Limb (tissue), 2 donors: Measurements from ENCODE around the gene SORCS3.
A peak's percentile ranks its signal among the peaks of the same experiment; 100 is the strongest.

Experiments
- DNase-seq, 2 donors: peaks; one replicate each; pipeline ENCODE4 v3.0.0-alpha.2; 2016; ENCODE audit errors: extremely low spot score in 2 of 2

Gene SORCS3

GRCh38 chr10:104834580-104834979, 193.5 kb downstream of the SORCS3 start:
- DNase-seq = no peak

GRCh38 chr10:104835422-104835821, 194.3 kb downstream of the SORCS3 start:
- no peak for DNase-seq

GRCh38 chr10:104842704-104843103, 201.6 kb downstream of the SORCS3 start:
- DNase-seq = no peak

DNA sequence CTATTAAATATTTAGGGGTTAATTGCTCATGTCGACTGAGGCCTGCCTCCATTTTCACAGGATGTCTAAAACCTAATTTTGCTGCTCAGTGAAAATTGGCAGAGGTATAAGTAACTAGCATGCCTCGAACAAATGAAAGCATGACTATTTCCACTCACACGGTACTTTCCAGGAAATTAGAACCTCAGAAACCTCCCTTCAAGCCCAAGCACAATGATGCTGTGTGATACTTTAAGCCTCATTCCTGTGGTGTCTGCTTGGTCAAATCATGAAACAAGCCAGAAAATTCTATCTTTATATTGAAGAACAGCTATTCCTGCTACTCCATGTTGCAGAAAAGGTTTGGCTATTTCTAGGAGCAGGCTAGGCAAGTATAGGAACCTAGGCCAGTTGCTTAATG, 203.0 kb downstream of the SORCS3 start:
- no peak for DNase-seq

GRCh38 chr10:104850023-104850422, 208.9 kb downstream of the SORCS3 start:
- DNase-seq = no peak

DNA sequence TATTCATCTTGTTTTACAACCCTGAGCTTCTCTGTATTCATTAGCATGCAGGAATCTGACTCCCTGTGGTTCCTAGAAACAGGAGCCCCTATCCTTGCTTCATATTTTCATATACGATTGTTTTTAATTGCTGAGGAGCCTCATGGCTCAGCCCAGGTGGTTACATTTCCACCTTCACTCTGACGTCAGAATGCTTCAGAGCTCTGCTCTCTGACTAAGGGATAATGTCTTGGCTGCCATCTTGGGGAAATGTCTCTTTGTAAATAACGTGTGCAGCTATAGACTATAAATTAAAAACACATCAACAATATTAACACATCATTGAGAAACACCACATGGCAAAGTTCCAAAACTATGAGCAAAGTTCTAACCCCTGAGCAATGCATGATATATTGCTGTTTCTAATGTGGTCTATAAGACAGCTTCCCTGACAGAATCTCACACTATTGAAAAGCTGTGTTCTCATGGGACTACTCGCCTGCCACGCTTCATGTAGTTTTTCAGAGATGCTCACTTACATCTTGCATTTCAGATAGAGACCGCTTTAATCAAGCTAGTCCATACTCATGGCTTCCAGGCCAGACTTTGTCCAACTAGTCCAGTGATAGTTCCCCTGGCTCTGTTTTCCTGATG, 227.0 kb downstream of the SORCS3 start:
- DNase-seq = no peak

DNA sequence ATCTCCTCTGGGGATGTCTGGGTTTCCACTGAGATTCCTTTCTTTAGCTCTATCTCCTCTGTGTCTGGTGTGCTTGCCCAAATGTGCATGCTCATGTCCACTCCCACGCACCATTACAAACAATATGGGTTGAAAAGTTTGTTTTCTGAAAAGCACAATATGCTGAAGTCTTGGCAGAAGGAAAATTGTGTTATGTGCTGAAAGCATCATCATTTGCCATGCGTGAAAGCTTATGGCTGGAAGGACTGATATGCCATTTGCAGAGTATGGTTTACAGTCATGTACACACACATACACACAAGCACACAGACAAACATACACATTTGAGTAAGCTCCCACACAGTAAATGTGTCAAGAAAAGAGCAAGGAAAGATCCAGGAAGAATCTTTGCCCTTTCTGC, 231.6 kb downstream of the SORCS3 start:
- no peak for DNase-seq

- DNase-seq = no peak
Measured at GRCh38 chr10:104873161-104873560, 232.1 kb downstream of the SORCS3 start.

DNA sequence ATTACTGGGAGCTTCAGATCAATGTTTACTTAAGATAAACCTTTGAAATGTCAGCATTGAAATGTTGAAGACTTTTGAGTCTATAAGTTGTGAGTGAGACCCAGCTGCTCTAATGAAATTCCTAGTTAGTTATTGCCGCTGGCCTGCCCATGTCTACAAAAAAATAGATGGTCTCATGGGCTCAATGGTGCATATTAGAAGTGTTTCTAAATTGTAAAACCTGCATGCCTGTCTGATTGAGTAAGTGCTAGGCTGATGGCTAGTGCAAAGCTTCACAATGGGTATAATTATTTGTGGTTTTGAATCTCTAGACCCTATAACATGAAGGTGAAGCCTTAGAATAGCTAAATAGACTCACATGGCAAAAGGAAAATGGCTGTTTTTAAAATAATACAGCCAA, 234.5 kb downstream of the SORCS3 start:
- DNase-seq = no peak

DNA sequence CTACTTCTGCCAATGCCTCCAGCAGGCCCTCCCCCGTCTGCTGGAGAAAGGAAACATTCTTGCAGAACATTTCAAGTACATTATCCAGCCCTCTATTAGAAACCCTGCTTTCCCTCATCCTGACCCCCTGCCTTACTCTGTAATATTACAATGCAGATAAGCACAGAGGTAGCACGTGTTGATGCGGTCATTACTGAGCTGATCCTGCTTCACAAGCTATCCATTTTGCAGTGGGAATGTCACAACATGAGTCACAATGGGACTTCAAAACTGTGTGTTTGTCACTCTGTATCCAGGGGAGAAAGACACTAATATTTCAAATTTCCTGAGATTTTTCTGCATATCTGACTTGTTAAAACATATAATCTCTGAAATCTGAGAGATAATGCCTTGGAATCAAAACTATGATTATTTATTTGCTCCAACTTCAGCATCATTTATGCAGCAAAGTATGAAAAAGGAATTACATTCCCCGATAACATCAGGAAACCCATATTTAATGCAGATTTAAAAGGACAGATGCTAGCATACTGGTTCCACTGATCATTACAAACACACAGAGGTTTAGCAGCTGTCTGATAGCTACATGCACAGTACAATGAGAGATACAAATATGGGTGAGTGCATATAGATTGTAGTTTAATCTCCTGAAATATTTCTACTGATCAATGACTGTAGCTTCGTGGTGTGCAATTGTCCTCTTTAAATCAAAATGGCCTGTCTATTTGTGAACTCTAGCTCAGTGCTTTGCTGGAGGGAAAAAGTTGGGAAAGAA, 239.7 kb downstream of the SORCS3 start:
- DNase-seq = no peak

GRCh38 chr10:104881740-104882139, 240.7 kb downstream of the SORCS3 start:
- no peak for DNase-seq

DNA sequence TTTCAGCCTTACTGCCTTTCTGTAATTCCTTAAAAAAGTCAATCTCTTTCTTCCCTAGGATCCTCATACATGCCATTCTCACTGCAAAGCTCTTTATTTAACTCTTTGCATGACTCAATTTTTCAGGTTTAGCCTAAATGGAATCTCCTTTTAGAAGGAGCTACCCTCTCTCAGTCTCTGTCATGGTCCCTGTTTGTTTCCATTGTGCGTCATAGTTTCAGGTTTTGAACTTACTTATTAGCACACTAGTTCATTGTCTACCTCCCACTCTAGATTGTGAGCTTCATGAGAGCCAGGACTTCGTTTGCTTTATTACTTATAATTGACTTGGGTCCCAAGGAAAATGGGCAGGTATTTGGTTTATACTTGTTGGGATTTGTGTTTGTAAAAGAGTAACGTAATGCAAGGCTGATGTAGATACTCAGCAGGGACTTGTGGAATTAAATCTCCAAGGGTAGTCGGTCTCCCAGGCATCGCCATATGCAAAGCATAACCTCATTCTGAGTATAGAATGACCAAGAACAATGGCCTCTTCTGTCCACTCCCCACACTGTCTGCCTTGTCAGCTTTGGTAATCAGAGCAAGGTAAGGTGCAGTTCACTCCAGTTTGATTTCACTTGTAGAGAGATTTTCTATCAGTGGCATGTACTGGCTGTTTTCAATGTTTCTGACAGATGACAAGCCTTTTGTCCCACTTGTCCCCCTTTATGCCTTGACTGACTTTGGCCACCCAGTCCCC, 252.0 kb downstream of the SORCS3 start:
- DNase-seq = no peak

GRCh38 chr10:104893701-104894100, 252.6 kb downstream of the SORCS3 start:
- no peak for DNase-seq

GRCh38 chr10:104894681-104895080, 253.6 kb downstream of the SORCS3 start:
- no peak for DNase-seq

DNA sequence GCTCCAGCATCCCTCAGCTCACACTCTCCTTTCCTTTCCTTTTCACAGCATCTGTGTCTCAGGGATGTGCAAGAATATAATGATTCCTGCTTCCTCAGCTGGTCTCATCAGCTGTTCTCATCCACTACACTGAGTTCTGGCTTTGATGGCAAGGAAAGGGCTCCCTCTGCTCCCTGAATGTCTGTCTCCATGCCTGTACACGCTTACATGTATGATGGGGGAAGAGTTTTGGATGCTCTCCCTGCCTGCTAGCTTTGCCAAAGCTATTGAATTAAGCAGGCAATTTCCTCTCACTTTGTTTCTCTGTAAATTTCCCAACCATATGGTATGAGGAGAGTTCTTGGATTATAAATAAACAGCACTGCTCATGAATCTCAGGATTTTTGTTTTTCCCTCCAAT, 254.5 kb downstream of the SORCS3 start:
- peak in 1 of 2 donors; percentile 62 for DNase-seq

DNA sequence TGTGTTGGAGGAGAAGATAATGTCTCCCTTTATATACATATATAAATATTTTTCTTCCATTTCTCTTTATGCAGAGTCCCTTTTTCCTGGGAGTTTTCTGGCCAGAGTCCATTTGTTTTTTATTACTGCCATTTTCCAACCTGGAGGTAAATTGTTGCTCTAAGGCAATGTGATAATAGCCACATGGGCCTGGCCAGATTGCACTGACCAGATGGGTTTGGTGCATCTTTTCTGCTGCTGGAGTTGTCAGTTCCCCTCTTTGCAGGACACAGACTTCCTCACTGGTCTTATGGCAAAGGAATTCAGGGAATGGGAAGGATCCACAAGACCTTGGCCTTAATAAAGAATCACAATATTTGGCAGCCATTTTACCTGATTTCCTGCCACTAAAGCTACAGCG, 254.9 kb downstream of the SORCS3 start:
- DNase-seq = no peak

GRCh38 chr10:104897696-104898095, 256.6 kb downstream of the SORCS3 start:
- no peak for DNase-seq

DNA sequence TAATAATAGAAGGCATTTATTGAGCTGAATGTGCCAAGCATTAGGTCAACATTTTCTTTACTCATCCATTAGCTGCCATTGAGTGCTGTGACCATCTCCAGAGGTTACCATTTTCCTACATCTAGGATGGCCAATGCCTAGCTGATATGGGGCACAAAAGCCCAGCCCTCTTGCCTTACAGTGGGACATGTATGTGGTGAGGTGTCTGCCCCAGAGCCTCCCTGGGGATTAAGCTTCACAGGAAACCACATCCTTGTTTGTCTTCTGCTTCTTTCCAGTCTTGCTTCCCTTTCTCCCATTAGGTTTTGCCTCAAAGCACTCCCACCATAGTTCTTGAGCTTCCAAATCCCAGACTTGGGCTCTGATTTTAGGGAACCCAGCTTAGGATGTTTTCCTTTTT, 258.7 kb downstream of the SORCS3 start:
- no peak for DNase-seq

DNA sequence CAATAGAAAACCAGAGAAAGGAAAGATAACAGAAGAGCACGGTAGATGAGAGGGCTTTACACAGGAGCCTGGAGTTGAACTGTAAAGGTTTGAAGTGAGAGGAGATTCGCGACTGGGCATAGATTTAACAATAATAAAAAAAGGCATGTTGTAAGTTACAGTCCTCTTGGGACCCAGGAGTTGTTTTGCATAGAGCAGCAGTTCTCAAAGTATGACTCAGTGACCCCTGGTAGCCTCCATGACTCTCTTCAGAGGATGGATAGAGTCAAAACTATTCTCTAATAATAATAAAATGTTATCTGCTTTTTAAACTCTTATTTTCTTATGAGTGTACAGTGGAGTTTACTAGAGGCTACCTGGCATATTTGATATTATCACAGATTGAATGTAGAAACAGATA, 262.3 kb downstream of the SORCS3 start:
- no peak for DNase-seq

DNA sequence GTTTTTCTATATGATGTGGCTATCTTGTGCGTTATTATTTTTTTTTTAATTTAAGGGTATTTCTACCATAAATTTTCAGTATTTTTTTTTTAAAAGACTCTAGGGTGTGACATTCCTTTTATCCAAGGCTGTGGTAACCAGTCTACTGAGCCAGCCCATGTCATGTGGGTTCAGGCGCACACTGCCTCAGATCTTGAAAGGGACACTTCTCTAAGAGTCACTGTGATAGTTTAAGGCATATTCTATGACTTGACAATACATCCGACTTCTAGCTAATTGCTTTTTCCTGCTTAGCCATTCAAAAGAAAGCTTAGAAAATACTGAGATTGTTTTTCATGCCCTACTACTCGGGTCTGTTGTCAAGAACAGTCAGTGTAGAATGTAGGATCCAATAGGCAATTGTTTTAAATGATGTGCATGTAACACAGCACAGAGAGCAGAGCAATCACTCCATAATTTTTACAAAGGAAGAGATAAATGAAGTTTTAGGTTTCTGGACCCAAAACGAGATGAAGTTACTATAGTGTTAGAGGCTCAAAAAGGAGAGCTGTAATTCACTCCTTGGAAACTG, 263.7 kb downstream of the SORCS3 start:
- DNase-seq = no peak

GRCh38 chr10:104906112-104906511, 265.0 kb downstream of the SORCS3 start:
- DNase-seq = no peak

GRCh38 chr10:104907521-104907920, 266.4 kb downstream of the SORCS3 start:
- DNase-seq = no peak
